Upper lobe of left lung (tissue), 4 donors: Measurements from ENCODE around the gene KDM4B.

ENCODE experiments used
- EP300 ChIP-seq, 4 donors: sonication (generic); formaldehyde crosslinking; IDR thresholded peaks; one replicate each; pipeline ENCODE4 v1.5.1; 2017; ENCODE audit warnings: antibody characterized with exemption in 4 of 4, control low read depth in 2 of 4
- POLR2A ChIP-seq, 4 donors: fragments of 450-650 bp; IDR thresholded peaks; one replicate each; pipeline ENCODE4 v1.5.1; 2016 to 2017; ENCODE audit warnings: antibody characterized with exemption in 4 of 4, mild to moderate bottlenecking in 2 of 4
- TF ChIP-seq, protein P1 (sequence below), 6 experiments: fragments of 450-650 bp in 4 of 6; fragments of 200-600 bp in 2 of 6; sonication (generic) in 2 of 6; IDR thresholded peaks; one replicate each; pipeline ENCODE4 v1.5.1; 2016 to 2019; ENCODE audit warnings: antibody characterized with exemption in 6 of 6

DNA sequence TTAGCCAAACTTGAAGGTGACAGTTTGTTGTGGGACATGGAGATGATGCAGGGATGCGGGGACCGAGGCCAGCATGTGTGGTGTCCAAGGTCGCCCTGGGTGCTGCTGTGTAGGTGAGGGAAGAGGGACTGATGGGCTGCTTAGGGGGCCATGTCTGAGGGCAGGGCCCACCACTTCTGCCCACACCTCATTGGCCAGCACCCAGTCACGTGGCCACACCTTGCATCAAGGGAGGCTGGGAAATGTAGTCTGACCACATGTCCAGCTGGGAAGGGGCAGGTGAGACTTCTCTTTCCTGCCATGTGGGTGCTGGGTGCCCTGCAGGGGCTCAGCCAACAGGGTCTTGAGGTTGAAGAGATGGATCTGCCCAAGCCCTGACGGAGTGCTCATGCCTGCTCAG is 88.9 kb downstream of the KDM4B start:
- TF ChIP-seq, protein P1, sequence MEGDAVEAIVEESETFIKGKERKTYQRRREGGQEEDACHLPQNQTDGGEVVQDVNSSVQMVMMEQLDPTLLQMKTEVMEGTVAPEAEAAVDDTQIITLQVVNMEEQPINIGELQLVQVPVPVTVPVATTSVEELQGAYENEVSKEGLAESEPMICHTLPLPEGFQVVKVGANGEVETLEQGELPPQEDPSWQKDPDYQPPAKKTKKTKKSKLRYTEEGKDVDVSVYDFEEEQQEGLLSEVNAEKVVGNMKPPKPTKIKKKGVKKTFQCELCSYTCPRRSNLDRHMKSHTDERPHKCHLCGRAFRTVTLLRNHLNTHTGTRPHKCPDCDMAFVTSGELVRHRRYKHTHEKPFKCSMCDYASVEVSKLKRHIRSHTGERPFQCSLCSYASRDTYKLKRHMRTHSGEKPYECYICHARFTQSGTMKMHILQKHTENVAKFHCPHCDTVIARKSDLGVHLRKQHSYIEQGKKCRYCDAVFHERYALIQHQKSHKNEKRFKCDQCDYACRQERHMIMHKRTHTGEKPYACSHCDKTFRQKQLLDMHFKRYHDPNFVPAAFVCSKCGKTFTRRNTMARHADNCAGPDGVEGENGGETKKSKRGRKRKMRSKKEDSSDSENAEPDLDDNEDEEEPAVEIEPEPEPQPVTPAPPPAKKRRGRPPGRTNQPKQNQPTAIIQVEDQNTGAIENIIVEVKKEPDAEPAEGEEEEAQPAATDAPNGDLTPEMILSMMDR (IDR thresholded peaks at IDR 0.05): no peak
- no peak for TF ChIP-seq EP300 (IDR thresholded peaks at IDR 0.05)
- no peak for TF ChIP-seq POLR2A (IDR thresholded peaks at IDR 0.05)
